CD14-positive monocyte (primary cell): ENCODE data around the gene OGFRL1. TPM values are rescaled to one million over a fixed set of nuclear protein-coding genes. Genes with fewer than 3 reads are reported as not detected.

Experiments used
- DNase-seq, 3 donors: peaks; one replicate each; pipeline ENCODE4 v3.0.0-alpha.2; 2011 to 2022
- H2AFZ ChIP-seq: 2 replicates; pipeline ENCODE4 v1.6.0; 2012; ENCODE audit warnings: mild to moderate bottlenecking, low read depth, low read length, inconsistent platforms; ENCODE audit not compliant: insufficient read depth, poor library complexity, severe bottlenecking
- H3K27ac ChIP-seq, 2 donors: 1 replicate in 1 of 2; 2 replicates in 1 of 2; pipeline ENCODE4 v1.5.1; 2012 to 2013; ENCODE audit warnings: low read length in 2 of 2, control low read depth in 1 of 2, inconsistent platforms in 1 of 2, low read depth in 1 of 2, mild to moderate bottlenecking in 1 of 2
- H3K27me3 ChIP-seq, 2 donors: one replicate each; pipeline versions ENCODE4 v1.6.0 to v1.6.1; 2011 to 2013; ENCODE audit warnings: low read length in 2 of 2; ENCODE audit not compliant: control insufficient read depth in 2 of 2, insufficient read depth in 2 of 2
- H3K36me3 ChIP-seq, 2 donors: replicated peaks in 1 of 2; 1 replicate in 1 of 2; 2 replicates in 1 of 2; pipeline versions ENCODE4 v1.5.1 to v1.6.1; 2012 to 2013; ENCODE audit warnings: low read length in 2 of 2, control low read depth in 1 of 2, inconsistent platforms in 1 of 2, mild to moderate bottlenecking in 1 of 2; ENCODE audit not compliant: insufficient read depth in 2 of 2, control insufficient read depth in 1 of 2
- H3K4me1 ChIP-seq, 2 donors: 1 replicate in 1 of 2; 2 replicates in 1 of 2; pipeline versions ENCODE4 v1.5.1 to v1.6.1; 2012 to 2013; ENCODE audit warnings: low read length in 2 of 2, control low read depth in 1 of 2, inconsistent platforms in 1 of 2, mild to moderate bottlenecking in 1 of 2, moderate library complexity in 1 of 2; ENCODE audit not compliant: insufficient read depth in 2 of 2, control insufficient read depth in 1 of 2
- H3K4me2 ChIP-seq: replicated peaks from 2 replicates; pipeline ENCODE3; 2012; ENCODE audit warnings: low read length, moderate library complexity, mild to moderate bottlenecking; ENCODE audit not compliant: poor library complexity, severe bottlenecking; ENCODE audit errors: extremely low read depth
- H3K4me3 ChIP-seq, 3 experiments: fragments of 200-600 bp in 1 of 3; sonication (generic) in 1 of 3; replicated peaks in 1 of 3; 1 replicate in 2 of 3; 2 replicates in 1 of 3; pipeline ENCODE4 v1.5.1; 2011 to 2013; ENCODE audit warnings: low read length in 3 of 3, mild to moderate bottlenecking in 3 of 3, control low read depth in 2 of 3, low read depth in 2 of 3, inconsistent platforms in 1 of 3, moderate library complexity in 1 of 3
- H3K79me2 ChIP-seq: 2 replicates; pipeline ENCODE4 v1.6.0; 2012; ENCODE audit warnings: mild to moderate bottlenecking, control low read depth, inconsistent platforms, low read length, moderate library complexity; ENCODE audit not compliant: insufficient read depth
- H3K9ac ChIP-seq: 2 replicates; pipeline ENCODE4 v1.6.0; 2017; ENCODE audit warnings: low read length, mild to moderate bottlenecking; ENCODE audit not compliant: insufficient read depth, poor library complexity, severe bottlenecking
- H3K9me3 ChIP-seq, 2 donors: replicated peaks in 1 of 2; 1 replicate in 1 of 2; 2 replicates in 1 of 2; pipeline versions ENCODE4 v1.5.1 to v1.6.1; 2012 to 2013; ENCODE audit warnings: low read length in 2 of 2, control low read depth in 1 of 2; ENCODE audit not compliant: control insufficient read depth in 1 of 2, insufficient read depth in 1 of 2
- H4K20me1 ChIP-seq: 2 replicates; pipeline ENCODE4 v1.6.0; 2012; ENCODE audit warnings: mild to moderate bottlenecking, low read length, control low read depth, moderate library complexity; ENCODE audit not compliant: insufficient read depth
- H3K27ac Mint-ChIP-seq, 7 donors: one replicate each; pipeline ENCODE4 v1.8.0; 2020; ENCODE audit warnings: mild to moderate bottlenecking in 7 of 7, mixed read lengths in 7 of 7, moderate library complexity in 6 of 7, inconsistent platforms in 2 of 7
- H3K27me3 Mint-ChIP-seq, 3 donors: one replicate each; pipeline ENCODE4 v1.8.0; 2021 to 2022; ENCODE audit warnings: low read depth in 3 of 3, mild to moderate bottlenecking in 3 of 3, mixed read lengths in 3 of 3, moderate library complexity in 3 of 3, inconsistent platforms in 1 of 3
- H3K36me3 Mint-ChIP-seq, 2 donors: one replicate each; pipeline ENCODE4 v1.8.0; 2020; ENCODE audit warnings: mixed read lengths in 2 of 2, inconsistent platforms in 1 of 2, mild to moderate bottlenecking in 1 of 2
- H3K4me1 Mint-ChIP-seq: one replicate; pipeline ENCODE4 v1.8.0; 2020; ENCODE audit warnings: mild to moderate bottlenecking, mixed read lengths
- H3K4me3 Mint-ChIP-seq, 2 donors: one replicate each; pipeline ENCODE4 v1.8.0; 2020; ENCODE audit warnings: mild to moderate bottlenecking in 2 of 2, mixed read lengths in 2 of 2, moderate library complexity in 1 of 2
- H3K9me3 Mint-ChIP-seq, 7 donors: one replicate each; pipeline ENCODE4 v1.8.0; 2020 to 2022; ENCODE audit warnings: mixed read lengths in 7 of 7, mild to moderate bottlenecking in 6 of 7, moderate library complexity in 6 of 7, inconsistent platforms in 2 of 7
- WGBS: methylation state at CpG from one replicate; pipeline ENCODE4 v1.1.5; 2013; ENCODE audit warnings: missing lambda C conversion rate; ENCODE audit not compliant: insufficient coverage; 5-methylcytosine and 5-hydroxymethylcytosine counted together
- intact Hi-C, 2 donors: fragments of 100-400 bp; cut with micrococcal nuclease; formaldehyde crosslinking; loops; one replicate each; pipeline versions ENCODE4 v1.15.0 to v1.15.1; 2023
- polyA plus RNA-seq, 3 donors: library from polyadenylated mRNA; depleted of rRNA in 1 of 3; unstranded in 2 of 3; stranded (reverse) in 1 of 3; fragments of 300-500 nt in 2 of 3; fragments of >200 nt in 1 of 3; fragmentation: Illumina TruSeq in 2 of 3; gene quantifications; 1 replicate in 2 of 3; 2 replicates in 1 of 3; pipeline ENCODE4 v1.2.3, GENCODE V29; 2012 to 2021
- TF ChIP-seq, protein P1 (sequence below): fragments of 200-600 bp; IDR thresholded peaks from one replicate; pipeline ENCODE4 v1.8.0; 2022; ENCODE audit warnings: antibody characterized with exemption, mild to moderate bottlenecking

Gene OGFRL1
- polyA plus RNA-seq, 3 donors: 52.9 to 72.8 (median 58.3) TPM

DNA sequence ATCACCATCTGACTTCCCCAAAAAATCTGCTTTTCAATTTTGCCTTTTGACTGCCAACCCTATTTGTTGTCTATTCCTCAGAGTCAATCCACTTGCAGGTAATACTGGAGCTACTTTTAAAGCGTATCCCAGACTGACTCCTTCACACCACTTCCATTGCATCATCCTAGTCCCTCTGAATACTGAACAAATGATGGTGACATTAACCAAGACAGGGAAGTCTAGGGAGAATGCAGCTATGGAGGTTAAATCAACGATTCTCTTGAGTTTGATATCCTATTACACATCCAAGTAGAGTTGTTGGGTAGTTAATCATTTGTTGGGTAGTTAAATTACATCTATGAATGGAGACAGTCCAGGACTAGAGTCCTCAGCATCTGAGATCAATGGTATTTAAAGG, 2.0 kb downstream of the OGFRL1 start:
- Histone ChIP-seq H3K27me3 (no peaks in the 10 kb centered on the region), H3K36me3 (peaks cover 23 to 26% of the 10 kb centered on the region in 2 donors), H3K9ac (peak overlapping the region; percentile 88), H3K4me1 (peaks cover 45 to 71% of the 10 kb centered on the region in 2 donors), H3K9me3 (no peaks in the 10 kb centered on the region), H2AFZ (no peak overlapping the region), H3K4me2 (peak overlapping the region; percentile 96), H3K79me2 (peaks cover 68% of the 10 kb centered on the region), H4K20me1 (peaks cover 65% of the 10 kb centered on the region), H3K27ac (peak overlapping the region in 1 of 2 donors; percentile 90), H3K4me3 (peak overlapping the region; percentile 62 to 92 (median 66))
- H3K27ac Mint-ChIP-seq: peak overlapping the region; percentile 28 to 97 (median 68)
- H3K4me3 Mint-ChIP-seq: peak overlapping the region; percentile 90 to 95
- H3K4me1 Mint-ChIP-seq: peaks cover 63% of the 10 kb centered on the region
- intact Hi-C loops: no loop called here
- peak in 2 of 3 donors; percentile 14 to 18 for DNase-seq
- H3K9me3 Mint-ChIP-seq: peaks cover 0 to 2% (median 0%) of the 10 kb centered on the region in 7 donors
- peaks cover 40 to 45% of the 10 kb centered on the region in 2 donors for H3K36me3 Mint-ChIP-seq
- TF ChIP-seq, protein P1, sequence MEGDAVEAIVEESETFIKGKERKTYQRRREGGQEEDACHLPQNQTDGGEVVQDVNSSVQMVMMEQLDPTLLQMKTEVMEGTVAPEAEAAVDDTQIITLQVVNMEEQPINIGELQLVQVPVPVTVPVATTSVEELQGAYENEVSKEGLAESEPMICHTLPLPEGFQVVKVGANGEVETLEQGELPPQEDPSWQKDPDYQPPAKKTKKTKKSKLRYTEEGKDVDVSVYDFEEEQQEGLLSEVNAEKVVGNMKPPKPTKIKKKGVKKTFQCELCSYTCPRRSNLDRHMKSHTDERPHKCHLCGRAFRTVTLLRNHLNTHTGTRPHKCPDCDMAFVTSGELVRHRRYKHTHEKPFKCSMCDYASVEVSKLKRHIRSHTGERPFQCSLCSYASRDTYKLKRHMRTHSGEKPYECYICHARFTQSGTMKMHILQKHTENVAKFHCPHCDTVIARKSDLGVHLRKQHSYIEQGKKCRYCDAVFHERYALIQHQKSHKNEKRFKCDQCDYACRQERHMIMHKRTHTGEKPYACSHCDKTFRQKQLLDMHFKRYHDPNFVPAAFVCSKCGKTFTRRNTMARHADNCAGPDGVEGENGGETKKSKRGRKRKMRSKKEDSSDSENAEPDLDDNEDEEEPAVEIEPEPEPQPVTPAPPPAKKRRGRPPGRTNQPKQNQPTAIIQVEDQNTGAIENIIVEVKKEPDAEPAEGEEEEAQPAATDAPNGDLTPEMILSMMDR: no peak
- WGBS: no CpG with 5 or more reads among the region's 2 CpGs
- peaks cover 0 to 2% (median 0%) of the 10 kb centered on the region in 3 donors for H3K27me3 Mint-ChIP-seq

DNA sequence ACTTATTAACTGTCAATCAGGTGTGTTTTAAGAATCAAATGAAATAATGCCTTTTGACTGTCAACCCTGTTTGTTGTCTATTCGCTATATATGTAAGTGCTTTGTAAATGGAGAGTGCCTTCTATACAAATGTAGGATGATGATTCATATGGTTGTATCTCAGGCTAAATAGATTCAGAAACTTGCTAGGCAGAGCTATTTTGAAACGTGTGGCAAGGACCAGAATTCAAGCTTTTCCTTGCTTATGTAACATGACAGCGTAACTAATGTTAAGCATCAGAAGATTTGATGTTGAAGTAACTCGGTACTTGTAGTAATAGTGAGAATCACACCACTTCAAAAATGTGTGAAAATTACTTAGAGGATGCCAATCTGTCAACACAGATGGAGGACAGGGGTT, 3.4 kb downstream of the OGFRL1 start:
- Histone ChIP-seq H2AFZ (no peak overlapping the region), H3K9ac (no peak overlapping the region), H3K4me2 (peak overlapping the region; percentile 96), H4K20me1 (peaks cover 79% of the 10 kb centered on the region), H3K27ac (peak overlapping the region in 1 of 2 donors; percentile 90), H3K9me3 (no peaks in the 10 kb centered on the region), H3K27me3 (no peaks in the 10 kb centered on the region), H3K36me3 (peaks cover 37 to 40% of the 10 kb centered on the region in 2 donors), H3K4me1 (peaks cover 37 to 62% of the 10 kb centered on the region in 2 donors), H3K4me3 (peak overlapping the region; percentile 62 to 92 (median 66)), H3K79me2 (peaks cover 82% of the 10 kb centered on the region)
- Mint-ChIP-seq H3K27ac (peak overlapping the region in 4 of 7 donors; percentile 41 to 71 (median 55)), H3K27me3 (peaks cover 0 to 2% (median 0%) of the 10 kb centered on the region in 3 donors), H3K9me3 (no peaks in the 10 kb centered on the region), H3K4me1 (peaks cover 57% of the 10 kb centered on the region), H3K4me3 (peak overlapping the region; percentile 90 to 95), H3K36me3 (peaks cover 50 to 56% of the 10 kb centered on the region in 2 donors)
- WGBS: 29% methylated on average over 1 of the region's 4 CpGs
- peak in 2 of 3 donors; percentile 8 to 11 for DNase-seq
- TF ChIP-seq, protein P1: no peak
- intact Hi-C loops: no loop called here
